Measurements from ENCODE around the gene CCDC24. TPM values are rescaled to one million over a fixed set of nuclear protein-coding genes. Genes with fewer than 3 reads are reported as not detected.

CCDC24 gene
- total RNA-seq, 1 donor from 2014 or later, result 39.9 TPM

DNA sequence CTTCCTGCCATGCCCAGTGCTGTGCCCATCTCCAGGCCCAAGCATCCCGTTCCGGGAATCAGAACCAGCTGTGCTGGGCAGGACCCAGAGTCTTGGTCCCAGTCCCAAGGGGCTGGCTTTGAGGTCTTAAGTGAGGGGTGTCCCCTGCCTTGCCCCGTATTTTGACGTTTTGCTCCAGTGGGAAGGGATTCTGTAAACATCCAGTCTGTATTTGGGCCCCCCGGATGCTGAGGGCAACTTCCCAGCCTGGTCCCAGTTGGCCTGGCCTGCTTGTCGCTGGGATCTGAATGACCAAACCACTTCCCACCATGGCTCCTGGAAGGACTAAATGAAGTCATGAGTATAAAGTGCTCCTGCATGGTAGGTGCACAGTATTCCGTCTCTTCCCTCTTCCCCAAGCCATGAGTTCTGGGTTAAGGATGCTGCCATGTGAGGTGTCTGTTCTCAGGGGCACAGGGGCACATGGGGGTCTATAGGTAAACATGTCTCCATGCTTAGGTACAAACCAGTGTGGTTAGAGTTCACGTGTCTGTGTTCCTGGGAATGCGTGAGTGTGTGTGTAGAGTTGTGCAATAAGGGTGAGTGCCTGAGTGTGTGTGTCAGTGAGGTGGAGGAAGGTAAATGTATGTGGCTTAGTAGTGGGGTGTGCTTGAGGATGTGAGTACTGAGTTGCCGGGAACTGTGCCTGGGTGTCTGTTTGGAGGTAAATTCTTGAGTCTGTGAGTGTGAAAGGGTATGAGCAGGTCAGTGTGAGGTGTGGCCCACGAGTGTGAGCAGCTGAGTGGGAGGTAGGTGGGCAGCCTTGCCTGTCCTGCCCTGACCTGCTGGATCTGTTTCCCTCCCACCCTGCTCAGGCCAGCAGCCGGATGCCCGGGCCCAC, 10.9 kb upstream of the CCDC24 start:
- no peak for DNase-seq (ENCODE audit: low spot score)

DNA sequence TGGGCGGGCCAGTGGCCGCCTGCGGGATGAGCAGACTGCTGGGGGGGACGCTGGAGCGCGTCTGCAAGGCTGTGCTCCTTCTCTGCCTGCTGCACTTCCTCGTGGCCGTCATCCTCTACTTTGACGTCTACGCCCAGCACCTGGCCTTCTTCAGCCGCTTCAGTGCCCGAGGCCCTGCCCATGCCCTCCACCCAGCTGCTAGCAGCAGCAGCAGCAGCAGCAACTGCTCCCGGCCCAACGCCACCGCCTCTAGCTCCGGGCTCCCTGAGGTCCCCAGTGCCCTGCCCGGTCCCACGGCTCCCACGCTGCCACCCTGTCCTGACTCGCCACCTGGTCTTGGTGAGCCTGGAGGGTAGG, 10.3 kb upstream of the CCDC24 start:
- no peak for DNase-seq (ENCODE audit: low spot score)

DNA sequence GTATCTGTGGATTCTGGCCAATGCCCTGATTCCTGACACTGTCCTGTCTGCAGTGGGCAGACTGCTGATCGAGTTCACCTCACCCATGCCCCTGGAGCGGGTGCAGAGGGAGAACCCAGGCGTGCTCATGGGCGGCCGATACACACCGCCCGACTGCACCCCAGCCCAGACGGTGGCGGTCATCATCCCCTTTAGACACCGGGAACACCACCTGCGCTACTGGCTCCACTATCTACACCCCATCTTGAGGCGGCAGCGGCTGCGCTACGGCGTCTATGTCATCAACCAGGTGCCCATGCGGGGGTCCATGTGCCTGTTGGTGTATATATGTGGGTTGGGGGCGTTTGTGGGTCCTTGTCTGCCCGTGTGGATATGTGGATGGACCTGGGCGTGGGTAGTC, 9.8 kb upstream of the CCDC24 start:
- no peak for DNase-seq (ENCODE audit: low spot score)

- DNase-seq (ENCODE audit: low spot score), result no peak
Observed at GRCh38 chr1:43982241-43982640, 9.2 kb upstream of the CCDC24 start.

DNA sequence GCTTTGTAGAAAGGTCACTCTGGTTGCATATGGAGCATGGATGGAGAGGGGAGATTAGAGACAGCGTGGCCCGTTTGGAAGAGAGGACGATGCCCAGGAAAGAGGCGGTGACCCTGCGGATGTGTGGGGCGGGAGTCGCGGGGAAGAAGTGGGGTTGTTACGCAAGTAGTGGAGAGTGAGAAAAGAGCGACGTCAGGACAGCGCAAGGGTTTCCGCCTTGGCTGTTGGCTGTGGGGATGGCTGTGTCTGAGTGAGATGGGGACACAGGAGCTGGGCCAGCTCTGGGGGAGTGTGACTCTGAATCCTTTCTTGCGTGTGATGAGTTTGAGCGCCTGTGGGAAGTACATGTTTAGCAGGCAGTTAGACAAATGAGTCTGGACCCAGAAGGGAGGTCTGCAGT, 8.6 kb upstream of the CCDC24 start:
- DNase-seq (ENCODE audit: low spot score), result no peak

- DNase-seq (ENCODE audit: low spot score), result no peak
Observed at GRCh38 chr1:43983253-43983899, 8.0 kb upstream of the CCDC24 start.

GRCh38 chr1:43984855-43985254, 6.5 kb upstream of the CCDC24 start:
- no peak for DNase-seq (ENCODE audit: low spot score)

- no peak for DNase-seq (ENCODE audit: low spot score)
Observed at GRCh38 chr1:43985984-43986595, 5.3 kb upstream of the CCDC24 start.

GRCh38 chr1:43986712-43987111, 4.7 kb upstream of the CCDC24 start:
- no peak for DNase-seq (ENCODE audit: low spot score)

GRCh38 chr1:43987159-43987902, 4.1 kb upstream of the CCDC24 start:
- DNase-seq (ENCODE audit: low spot score), result no peak

DNA sequence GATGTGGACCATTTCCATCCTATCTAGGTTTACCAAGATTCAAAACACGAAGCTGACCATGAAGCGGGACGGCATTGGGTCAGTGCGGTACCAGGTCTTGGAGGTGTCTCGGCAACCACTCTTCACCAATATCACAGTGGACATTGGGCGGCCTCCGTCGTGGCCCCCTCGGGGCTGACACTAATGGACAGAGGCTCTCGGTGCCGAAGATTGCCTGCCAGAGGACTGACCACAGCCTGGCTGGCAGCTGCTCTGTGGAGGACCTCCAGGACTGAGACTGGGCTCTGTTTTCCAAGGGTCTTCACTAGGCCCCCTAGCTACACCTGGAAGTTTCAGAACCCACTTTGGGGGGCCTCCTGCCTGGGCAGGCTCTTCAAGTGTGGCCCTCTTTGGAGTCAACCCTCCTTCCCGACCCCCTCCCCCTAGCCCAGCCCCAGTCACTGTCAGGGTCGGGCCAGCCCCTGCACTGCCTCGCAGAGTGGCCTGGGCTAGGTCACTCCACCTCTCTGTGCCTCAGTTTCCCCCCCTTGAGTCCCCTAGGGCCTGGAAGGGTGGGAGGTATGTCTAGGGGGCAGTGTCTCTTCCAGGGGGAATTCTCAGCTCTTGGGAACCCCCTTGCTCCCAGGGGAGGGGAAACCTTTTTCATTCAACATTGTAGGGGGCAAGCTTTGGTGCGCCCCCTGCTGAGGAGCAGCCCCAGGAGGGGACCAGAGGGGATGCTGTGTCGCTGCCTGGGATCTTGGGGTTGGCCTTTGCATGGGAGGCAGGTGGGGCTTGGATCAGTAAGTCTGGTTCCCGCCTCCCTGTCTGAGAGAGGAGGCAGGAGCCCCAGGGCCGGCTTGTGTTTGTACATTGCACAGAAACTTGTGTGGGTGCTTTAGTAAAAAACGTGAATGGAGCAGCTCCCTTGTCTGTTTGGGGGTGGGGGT, 864 bp upstream of the CCDC24 start:
- DNase-seq (ENCODE audit: low spot score), result no peak

- no peak for DNase-seq (ENCODE audit: low spot score)
Observed at GRCh38 chr1:43991200-43991475, 261 bp upstream of the CCDC24 start.

DNA sequence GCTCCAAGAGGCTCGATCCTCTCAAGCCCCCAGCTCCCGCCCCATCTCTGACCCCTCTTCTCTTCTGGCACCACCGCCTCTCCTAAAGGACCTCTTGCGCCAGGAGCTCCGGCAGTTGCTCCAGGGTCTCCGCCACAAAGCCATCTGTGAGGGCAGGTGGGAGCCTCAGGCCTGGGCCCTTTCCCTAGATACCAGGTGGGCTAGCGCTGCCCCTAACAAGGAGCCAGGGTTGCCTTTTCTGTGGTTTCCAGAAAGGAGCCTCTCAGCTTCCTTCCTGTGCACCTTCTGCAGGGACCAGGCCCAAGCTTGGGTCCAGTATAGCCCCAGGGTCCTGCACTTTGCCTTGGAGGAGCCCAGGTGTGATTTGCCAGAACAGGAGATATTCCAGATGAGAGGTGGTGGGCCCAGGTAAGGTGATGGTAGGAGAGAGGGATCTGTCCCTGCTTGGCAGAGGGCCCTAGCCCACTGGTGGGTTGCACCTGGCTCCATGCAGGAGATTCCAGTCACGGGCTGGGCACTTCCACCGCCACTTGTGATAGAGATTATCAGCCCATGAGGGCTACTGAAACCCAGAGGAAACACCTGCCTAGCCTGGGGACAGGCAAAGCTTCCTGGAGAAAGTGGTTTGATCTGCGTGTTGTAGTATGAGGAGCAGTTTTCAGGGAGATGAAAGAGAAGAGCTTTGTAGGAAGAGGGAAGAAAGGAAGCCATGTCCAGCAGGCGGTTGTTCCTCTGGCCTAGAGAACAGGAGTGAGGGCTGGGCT, 1.0 kb downstream of the CCDC24 start:
- no peak for DNase-seq (ENCODE audit: low spot score)

DNA sequence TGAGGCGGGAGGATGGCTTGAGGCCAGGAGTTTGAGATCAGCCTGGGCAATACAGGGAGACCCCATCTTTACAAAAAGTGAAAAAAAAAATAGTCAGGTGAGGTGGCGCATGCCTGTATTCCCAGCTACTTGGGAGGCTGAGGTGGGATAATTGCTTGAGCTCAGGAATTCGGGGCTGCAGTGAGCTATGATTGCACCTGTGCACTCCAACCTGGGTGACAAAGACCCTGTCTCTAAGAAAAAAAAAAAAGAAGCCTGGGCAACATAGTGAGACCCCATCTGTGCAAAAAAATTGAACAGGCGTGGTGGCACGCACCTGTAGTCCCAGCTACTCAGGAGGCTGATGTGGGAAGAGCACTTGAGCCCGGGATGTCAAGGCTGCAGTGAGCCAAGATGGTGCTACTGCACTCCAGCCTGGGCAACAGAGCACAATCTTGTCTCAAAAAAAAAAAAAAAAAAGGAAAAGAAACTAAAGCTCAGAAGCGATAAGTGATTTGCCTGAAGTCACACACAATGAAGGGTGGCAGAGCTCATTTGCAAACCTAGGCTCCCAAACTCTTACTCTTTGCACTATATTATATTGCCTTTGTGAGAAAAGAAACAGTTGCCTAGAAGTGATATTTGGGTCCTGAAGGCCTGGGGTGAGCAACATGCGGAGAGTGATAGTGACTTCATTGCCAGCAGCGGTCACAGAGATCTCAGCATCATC, 2.0 kb downstream of the CCDC24 start:
- DNase-seq (ENCODE audit: low spot score), result no peak

DNA sequence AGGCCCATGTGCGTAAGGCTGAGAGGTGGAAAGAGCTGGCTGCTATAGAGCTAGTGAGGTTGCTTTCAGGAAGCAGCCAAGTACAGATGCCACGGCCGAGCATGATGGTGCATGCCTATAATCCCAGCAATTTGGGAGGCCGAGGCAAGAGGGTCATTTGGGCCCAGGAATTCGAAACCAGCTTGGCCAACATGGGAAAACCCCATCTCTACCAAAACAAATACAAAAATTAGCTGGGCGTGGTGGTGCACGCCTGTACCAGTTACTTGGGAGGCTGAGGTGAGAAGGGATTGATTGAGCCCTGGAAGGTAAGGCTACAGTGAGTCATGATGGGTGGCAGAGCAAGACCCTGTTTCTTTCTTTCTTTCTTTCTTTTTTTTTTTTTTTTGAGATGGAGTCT, 2.7 kb downstream of the CCDC24 start:
- no peak for DNase-seq (ENCODE audit: low spot score)

- no peak for DNase-seq (ENCODE audit: low spot score)
Observed at GRCh38 chr1:43994794-43995790, 3.7 kb downstream of the CCDC24 start.

- no peak for DNase-seq (ENCODE audit: low spot score)
Observed at GRCh38 chr1:43995984-43996732, 4.8 kb downstream of the CCDC24 start.

- DNase-seq (ENCODE audit: low spot score), result no peak
Observed at GRCh38 chr1:43996733-43997115, 5.3 kb downstream of the CCDC24 start.
